Femur (tissue), 1 donor: ENCODE results near the gene SDHC.

ENCODE experiments used
- DNase-seq: peaks from one replicate; pipeline ENCODE4 v3.0.0-alpha.2; 2017

Gene SDHC, protein sequence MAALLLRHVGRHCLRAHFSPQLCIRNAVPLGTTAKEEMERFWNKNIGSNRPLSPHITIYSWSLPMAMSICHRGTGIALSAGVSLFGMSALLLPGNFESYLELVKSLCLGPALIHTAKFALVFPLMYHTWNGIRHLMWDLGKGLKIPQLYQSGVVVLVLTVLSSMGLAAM

DNA sequence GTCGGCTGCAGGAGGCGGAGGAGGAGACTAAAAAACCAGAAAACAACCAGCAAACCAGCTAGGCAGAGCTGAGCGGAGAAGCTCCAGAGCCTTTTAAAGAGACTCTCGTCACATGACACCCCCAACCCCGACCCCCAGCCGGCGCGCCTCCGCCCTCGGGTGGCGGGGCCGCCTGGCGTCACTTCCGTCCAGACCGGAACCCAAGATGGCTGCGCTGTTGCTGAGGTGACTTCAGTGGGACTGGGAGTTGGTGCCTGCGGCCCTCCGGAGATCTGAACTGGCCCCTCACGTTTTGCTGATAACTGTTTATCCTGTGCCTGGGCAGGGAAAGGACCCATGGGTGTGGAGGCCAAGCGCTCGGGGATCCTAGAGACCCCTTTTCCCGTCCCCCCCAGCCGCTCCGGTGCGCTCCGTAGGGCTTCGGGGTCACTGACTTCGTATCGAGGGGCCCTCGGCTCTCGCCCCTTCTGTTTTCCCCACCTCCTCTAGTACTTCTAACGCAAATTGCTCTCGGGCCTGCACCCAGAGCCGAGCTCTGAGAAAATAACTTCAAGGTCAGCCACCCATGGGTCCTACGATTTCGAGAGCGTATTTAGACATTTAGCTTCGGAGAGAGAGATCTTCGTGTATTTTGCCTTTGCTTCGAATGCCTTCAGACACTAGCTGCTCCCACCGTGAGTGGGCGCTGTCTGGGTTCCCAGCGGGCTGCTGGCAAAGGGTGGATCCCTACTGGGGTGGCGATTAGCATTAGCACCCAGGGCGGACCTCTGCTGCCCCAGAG, at the start of gene SDHC:
Gene SDHC, plus strand, starts transcription at position 181 of the 781 bp plus-strand sequence. Its CDS starts 25 bp downstream, at position 206.
- peak; percentile 95 for DNase-seq

- DNase-seq: no peak
Observed at GRCh38 chr1:161265305-161265704, 48.9 kb upstream of the SDHC start.

DNA sequence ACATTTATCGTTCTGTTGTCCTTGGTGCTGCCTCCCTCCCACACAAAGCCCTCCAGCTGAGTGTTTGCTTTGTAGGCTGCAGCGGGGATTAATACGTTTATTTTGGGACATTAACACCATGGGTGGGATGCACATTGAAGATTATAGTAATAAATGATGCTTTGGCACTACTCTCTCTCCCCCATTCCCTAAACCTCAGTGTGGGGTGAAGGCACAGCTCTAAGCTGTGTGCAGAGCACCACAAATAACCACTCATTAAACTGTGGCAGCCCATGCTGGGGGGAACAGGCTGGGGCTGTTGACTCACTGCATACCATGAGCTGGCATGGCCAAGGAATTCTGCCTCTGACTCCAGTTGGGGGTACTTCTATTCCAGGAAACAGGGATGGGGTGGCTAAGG, 48.0 kb upstream of the SDHC start:
- DNase-seq: peak; percentile 38

- DNase-seq: no peak
Observed at GRCh38 chr1:161266836-161267235, 47.3 kb upstream of the SDHC start.

GRCh38 chr1:161267321-161267720, 46.9 kb upstream of the SDHC start:
- DNase-seq: no peak

DNA sequence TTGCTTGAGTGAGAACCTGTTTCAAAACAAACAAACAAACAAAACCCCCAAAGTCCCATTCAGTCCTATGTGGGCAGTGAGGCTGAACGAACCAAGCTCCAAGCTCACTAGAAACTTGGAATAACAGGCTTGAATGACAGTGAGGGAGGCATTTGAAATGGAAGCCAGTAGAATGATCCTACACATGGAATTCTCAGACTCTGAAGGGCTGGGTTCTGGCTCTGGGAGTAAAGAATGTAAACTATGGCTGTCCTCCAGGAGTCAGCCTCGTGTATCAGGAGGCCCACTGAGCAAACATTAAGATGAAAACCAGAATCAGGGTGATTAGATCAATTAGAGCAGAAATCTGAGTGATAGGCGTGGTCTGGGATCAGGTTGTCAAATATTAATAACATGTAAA, 40.8 kb upstream of the SDHC start:
- no peak for DNase-seq

DNA sequence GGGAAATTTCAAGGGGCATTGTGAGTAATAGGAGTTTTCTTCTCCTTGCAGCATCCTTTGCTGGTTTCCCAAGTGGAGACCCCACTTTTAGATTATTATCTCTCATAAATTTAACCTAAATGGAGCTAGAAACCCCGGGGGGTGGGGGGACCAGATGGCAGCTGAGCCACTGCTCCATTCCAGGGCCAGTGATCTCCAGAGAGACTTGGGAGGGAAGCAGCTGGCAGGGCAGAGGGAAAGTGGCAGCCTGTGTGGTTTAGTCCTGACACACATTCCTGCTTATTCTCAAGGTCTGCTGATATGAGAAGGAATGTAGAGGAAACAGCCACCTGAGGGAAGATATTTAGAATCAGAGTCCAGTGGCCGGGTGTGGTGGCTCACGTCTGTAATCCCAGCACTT, 39.3 kb upstream of the SDHC start:
- DNase-seq: no peak

DNA sequence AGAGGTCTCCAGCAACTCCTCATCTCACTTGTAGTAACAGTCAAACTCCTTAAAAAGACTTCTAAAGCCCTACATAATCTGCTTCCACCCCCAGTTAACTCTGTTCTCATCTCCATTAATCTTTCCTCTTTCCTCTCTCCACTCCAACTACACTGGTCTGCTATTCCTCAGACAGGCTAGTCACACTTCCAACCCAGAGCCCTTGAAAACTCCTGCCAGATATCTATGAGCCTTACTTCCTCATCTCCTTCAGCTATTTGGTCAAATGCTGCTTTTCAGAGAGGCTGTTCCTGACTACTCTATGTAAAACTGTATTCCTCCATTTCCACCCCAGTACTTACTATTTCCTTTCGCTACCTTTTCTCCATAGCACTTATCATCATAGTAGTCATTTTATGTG, 31.2 kb upstream of the SDHC start:
- DNase-seq: no peak

- DNase-seq: no peak
Observed at GRCh38 chr1:161285113-161285512, 29.1 kb upstream of the SDHC start.

GRCh38 chr1:161285521-161285920, 28.7 kb upstream of the SDHC start:
- no peak for DNase-seq

GRCh38 chr1:161287482-161288054, 26.6 kb upstream of the SDHC start:
- DNase-seq: no peak

DNA sequence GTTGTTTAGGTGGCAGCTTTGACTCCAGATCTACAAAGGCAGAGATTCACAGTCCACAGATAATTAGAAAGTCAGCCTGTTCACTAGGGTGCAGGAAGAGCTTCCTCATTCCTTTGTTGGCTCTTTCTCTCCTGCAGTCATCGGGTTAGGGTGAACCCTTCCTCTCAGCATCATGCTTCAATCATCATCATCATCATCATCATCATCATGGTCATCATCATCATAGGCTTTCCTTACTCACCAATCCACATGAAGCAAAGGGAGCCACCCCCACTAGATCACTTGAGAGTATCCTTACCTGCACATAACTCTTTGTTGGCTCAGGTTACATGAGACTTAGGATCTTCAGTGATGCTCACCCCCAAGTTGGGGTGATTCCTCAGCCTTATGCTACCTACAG, 23.4 kb upstream of the SDHC start:
- DNase-seq: no peak

DNA sequence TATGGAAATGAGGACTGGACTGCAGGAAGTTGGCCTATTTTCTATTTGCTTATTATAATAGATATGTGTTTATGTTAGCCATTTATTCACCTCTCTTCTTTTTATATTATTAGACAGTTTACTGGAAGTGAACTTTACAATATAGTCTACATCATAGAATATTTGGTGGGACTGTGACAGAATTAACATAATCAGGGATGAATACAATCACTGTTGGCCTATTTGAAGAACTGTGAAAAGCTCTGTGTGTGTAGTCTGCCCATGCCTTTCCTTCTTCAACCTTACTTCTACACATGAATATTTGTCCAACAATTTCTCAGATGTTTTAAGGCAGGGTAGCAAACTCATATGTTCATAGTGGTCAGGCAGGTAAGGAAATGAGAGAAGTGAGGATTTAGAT, 16.8 kb upstream of the SDHC start:
- no peak for DNase-seq

GRCh38 chr1:161298116-161298515, 16.1 kb upstream of the SDHC start:
- no peak for DNase-seq

DNA sequence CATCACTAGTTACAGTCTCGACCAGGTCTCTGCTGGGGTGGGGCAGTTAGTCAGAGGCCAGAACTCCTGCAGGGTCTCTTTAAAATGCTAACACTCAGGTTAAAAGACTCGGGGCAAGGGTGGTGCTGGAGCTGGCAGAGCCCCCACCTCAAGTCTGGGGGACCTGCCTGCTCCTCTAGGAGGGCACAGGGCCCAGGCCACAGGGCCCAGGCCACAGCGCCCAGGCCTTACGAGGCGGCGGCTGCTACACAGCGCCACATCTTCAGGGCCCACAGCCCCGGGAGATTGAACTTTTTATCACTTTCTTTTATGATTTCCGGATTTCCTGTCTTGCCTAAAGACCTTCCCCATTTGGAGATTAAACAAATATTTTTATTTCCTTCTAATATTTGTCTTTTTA, 14.8 kb upstream of the SDHC start:
- DNase-seq: no peak

- DNase-seq: no peak
Observed at GRCh38 chr1:161300478-161300877, 13.7 kb upstream of the SDHC start.

DNA sequence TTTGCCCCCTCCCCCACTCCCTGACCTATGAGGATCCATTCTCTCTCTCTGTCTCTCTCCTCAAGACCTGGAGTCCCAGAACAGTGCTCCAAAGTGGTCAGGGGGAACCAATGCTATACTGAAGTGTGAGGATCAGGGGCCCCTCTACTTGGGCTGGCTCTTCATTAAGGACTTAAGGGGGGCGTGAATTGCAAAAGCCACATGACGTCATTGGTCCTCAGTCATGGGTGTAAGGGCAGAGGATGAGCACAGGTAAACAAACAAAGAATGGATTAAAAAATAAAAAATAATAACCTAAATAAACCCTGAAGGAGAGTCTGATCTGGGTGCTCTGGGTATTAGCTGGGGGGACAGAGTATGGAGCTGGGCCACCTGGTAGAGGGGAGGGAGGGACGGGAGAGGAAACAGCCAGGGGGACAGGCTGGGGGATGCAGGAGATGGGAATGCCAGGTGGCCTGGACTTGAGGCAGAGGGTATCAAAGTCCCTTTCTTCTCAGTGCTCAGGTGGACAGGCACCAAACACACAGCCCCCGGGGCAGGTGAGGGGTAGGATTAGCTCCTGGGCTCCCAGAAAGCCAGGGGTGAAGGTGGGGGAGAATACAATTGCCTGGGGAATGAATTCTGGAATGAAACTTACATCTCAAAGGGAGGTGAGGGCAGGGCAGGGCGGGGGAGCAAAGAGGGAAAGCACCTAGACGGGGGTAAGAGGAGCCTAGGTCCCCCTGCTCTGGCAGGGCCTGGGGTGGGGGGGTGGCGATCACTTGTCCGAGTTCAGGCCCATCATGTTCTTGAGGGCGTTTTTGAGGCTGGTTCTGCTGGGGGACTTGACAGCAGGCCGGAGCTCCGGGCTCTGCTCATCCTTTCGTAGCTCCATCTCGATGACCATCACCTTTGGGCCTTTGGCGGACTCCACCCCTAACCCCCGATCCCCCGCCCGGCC, 9.0 kb upstream of the SDHC start:
- no peak for DNase-seq

- peak; percentile 84 for DNase-seq
Observed at GRCh38 chr1:161305867-161306519, 8.2 kb upstream of the SDHC start.

DNA sequence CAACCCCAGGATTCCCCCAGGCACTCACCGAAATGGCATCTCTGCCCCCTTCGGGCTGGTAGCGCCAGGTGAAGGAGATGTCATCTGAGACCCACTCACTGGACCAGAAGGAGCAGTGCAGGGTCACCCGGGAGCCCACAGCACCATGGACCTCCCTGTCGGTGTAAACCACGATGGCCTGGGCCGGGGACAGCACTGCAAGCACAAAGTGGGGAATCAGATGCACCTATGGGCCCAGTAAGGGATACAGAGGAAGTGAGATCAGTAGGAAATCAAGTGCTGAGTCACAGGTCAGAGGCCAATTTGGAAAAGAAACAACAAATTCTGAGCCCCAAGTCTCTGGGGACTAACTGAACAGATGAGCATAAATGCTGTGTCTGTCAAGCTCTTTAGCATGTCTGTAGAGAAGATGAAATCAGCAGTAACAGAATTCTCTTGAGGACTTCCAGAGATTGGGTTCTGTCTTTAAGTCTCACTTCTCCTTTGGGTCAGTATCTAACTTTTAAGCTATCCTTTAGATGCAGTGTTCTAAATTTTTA, 6.9 kb upstream of the SDHC start:
- DNase-seq: no peak

DNA sequence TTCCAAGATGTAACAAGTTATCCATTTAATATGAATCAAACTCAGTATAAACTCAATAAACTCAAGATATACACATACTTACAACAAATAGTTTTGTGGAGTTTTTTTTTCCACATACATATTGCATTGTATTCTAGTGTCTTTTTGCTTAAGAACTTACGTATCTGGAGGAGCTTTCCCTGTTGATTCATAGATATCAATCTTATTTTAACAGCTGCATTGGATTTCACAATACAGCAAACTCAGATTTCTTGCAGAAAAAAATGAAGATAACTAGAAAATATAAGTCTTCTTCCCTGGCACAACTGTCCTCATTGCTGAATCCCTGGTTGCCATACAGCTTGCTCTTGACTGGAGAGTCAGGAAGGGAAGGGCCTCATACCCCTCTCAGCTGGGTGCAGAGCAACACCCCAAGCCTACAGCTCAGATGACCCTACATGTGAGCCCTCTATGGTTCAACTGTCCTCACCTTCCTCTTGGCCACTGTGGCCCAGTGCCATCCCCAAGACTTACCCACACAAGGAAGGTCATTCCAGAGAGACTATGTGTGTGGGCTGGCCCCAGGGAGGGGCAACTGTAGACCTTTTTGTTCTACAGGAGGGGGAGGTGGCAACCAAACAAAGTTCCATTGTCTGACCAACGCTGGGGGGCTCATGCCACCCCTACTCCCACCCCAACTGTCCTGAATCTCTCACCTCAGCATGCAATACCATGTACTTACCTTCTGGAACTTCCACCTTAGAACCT, 6.1 kb upstream of the SDHC start:
- no peak for DNase-seq

GRCh38 chr1:161309868-161310267, 4.3 kb upstream of the SDHC start, which contains the start of gene MPZ:
Gene MPZ, minus strand, starts transcription at chr1:161309968. Its CDS starts 63 bp downstream, at chr1:161309905.
- DNase-seq: no peak
